Measurements from ENCODE around the gene PRPSAP1. TPM values are rescaled to one million over a fixed set of nuclear protein-coding genes. Genes with fewer than 3 reads are reported as not detected.

PRPSAP1 gene
- total and polyA plus RNA-seq, 7 experiments from 2014 or later: 19.6 to 59.1 (median 53.3) TPM

Other genes with a start within 250 kb of the PRPSAP1 start
- 1 to 10 TPM in 4 of 5 experiments, under 1 TPM in 1; 0.29 to 2.2 (median 1.4) TPM for gene FOXJ1, start 212.7 kb downstream of the PRPSAP1 start, total RNA-seq
- 1 to 10 TPM in 1 of 2 donors, under 1 TPM in 1; 0.27 to 1.0 TPM for gene FOXJ1, start 212.7 kb downstream of the PRPSAP1 start, polyA plus RNA-seq
- gene RNF157, start 113.4 kb downstream of the PRPSAP1 start, total RNA-seq: 10 to 100 TPM; 49.2 to 96.3 (median 50.8) TPM
- 10 to 100 TPM; 10.4 to 17.3 TPM for gene RNF157, start 113.4 kb downstream of the PRPSAP1 start, polyA plus RNA-seq
- 100 to 1,000 TPM; 103 to 263 (median 241) TPM for gene UBALD2, start 88.6 kb downstream of the PRPSAP1 start, total RNA-seq
- gene UBALD2, start 88.6 kb downstream of the PRPSAP1 start, polyA plus RNA-seq: 10 to 100 TPM in 1 of 2 donors, 1 to 10 TPM in 1; 6.9 to 11.1 TPM
- 1 to 10 TPM; 2.1 to 6.8 (median 4.0) TPM for gene QRICH2, start 45.6 kb downstream of the PRPSAP1 start, total RNA-seq
- gene QRICH2, start 45.6 kb downstream of the PRPSAP1 start, polyA plus RNA-seq: under 1 TPM; 0.09 to 0.71 TPM
- gene SPHK1, start 30.7 kb upstream of the PRPSAP1 start, total RNA-seq: 10 to 100 TPM in 1 of 5 experiments, 1 to 10 TPM in 2, under 1 TPM in 2; 0.43 to 14.1 (median 1.9) TPM
- under 1 TPM; 0.45 to 0.46 TPM for gene SPHK1, start 30.7 kb upstream of the PRPSAP1 start, polyA plus RNA-seq
- gene UBE2O, start 99.2 kb upstream of the PRPSAP1 start, total RNA-seq: 10 to 100 TPM; 32.6 to 50.8 (median 41.6) TPM
- gene UBE2O, start 99.2 kb upstream of the PRPSAP1 start, polyA plus RNA-seq: 10 to 100 TPM in 1 of 2 donors, 1 to 10 TPM in 1; 8.7 to 15.4 TPM
- gene AANAT, start 113.7 kb upstream of the PRPSAP1 start, total RNA-seq: not detected
- not detected for gene AANAT, start 113.7 kb upstream of the PRPSAP1 start, polyA plus RNA-seq
- gene RHBDF2, start 147.5 kb upstream of the PRPSAP1 start, total RNA-seq: 100 to 1,000 TPM in 1 of 5 experiments, 10 to 100 TPM in 4; 31.1 to 119 (median 35.4) TPM
- 1 to 10 TPM; 2.9 to 7.5 TPM for gene RHBDF2, start 147.5 kb upstream of the PRPSAP1 start, polyA plus RNA-seq
- gene CYGB, start 183.8 kb upstream of the PRPSAP1 start, total RNA-seq: not detected
- gene CYGB, start 183.8 kb upstream of the PRPSAP1 start, polyA plus RNA-seq: under 1 TPM; 0.33 to 0.35 TPM
- not detected for gene PRCD, start 186.1 kb upstream of the PRPSAP1 start, total RNA-seq
- gene PRCD, start 186.1 kb upstream of the PRPSAP1 start, polyA plus RNA-seq: 1 to 10 TPM in 1 of 2 donors, not detected in 1; 1.3 TPM
- gene ST6GALNAC2, start 231.9 kb upstream of the PRPSAP1 start, total RNA-seq: 1 to 10 TPM in 1 of 5 experiments, under 1 TPM in 2, not detected in 2; 0.48 to 7.5 (median 0.58) TPM
- not detected for gene ST6GALNAC2, start 231.9 kb upstream of the PRPSAP1 start, polyA plus RNA-seq